ENCODE results near the gene CLASP1.

DNA sequence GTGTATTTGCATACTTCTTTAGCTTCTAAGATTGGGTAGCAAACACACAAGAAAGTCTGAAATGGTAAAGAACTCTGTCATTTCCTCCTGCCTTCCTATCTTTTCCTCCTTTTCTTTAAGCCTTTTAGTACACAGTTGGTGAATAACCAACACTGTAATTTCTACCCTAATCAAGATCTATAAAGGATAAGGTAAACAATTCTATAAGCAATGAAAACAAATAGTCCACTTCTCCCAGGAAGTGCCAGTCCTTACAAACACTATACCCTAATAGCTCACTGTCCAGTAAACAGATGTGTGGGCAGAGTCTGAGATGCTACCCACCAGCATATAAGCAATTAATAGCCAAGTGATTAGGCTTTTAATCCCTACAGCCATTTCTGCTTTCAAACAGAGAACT, 283.2 kb downstream of the CLASP1 start:
- no peak for TF ChIP-seq POLR2A (IDR thresholded peaks at IDR 0.05)
- TF ChIP-seq, protein P1, sequence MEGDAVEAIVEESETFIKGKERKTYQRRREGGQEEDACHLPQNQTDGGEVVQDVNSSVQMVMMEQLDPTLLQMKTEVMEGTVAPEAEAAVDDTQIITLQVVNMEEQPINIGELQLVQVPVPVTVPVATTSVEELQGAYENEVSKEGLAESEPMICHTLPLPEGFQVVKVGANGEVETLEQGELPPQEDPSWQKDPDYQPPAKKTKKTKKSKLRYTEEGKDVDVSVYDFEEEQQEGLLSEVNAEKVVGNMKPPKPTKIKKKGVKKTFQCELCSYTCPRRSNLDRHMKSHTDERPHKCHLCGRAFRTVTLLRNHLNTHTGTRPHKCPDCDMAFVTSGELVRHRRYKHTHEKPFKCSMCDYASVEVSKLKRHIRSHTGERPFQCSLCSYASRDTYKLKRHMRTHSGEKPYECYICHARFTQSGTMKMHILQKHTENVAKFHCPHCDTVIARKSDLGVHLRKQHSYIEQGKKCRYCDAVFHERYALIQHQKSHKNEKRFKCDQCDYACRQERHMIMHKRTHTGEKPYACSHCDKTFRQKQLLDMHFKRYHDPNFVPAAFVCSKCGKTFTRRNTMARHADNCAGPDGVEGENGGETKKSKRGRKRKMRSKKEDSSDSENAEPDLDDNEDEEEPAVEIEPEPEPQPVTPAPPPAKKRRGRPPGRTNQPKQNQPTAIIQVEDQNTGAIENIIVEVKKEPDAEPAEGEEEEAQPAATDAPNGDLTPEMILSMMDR (IDR thresholded peaks at IDR 0.05) = no peak

Measured in heart left ventricle (tissue), 13 donors.